Hepatocyte (in vitro differentiated cells): ENCODE measurements around the gene PICK1. TPM values are rescaled to one million over a fixed set of nuclear protein-coding genes. Genes with fewer than 3 reads are reported as not detected.

Experiments used
- DNase-seq: peaks from one replicate; pipeline ENCODE4 v3.0.0-alpha.2; 2016; ENCODE audit warnings: low spot score
- H2AFZ ChIP-seq: fragments of 200-600 bp; sonication (generic); 2 replicates; pipeline ENCODE4 v1.6.0; 2016; ENCODE audit warnings: antibody characterized with exemption, mild to moderate bottlenecking
- H3K27ac ChIP-seq: fragments of 200-600 bp; sonication (generic); 2 replicates; pipeline ENCODE4 v1.5.1; 2016; ENCODE audit warnings: mild to moderate bottlenecking
- H3K27me3 ChIP-seq: fragments of 200-600 bp; sonication (generic); 2 replicates; pipeline ENCODE4 v1.6.1; 2016
- H3K36me3 ChIP-seq: fragments of 200-600 bp; sonication (generic); replicated peaks from 2 replicates; pipeline ENCODE4 v1.5.1; 2016; ENCODE audit warnings: low read depth; ENCODE audit not compliant: insufficient read depth
- H3K4me1 ChIP-seq: fragments of 200-600 bp; sonication (generic); 2 replicates; pipeline ENCODE4 v1.5.1; 2016; ENCODE audit warnings: mild to moderate bottlenecking, moderate library complexity; ENCODE audit not compliant: insufficient read depth
- H3K4me2 ChIP-seq: fragments of 200-600 bp; sonication (generic); 2 replicates; pipeline ENCODE4 v1.6.0; 2016
- H3K4me3 ChIP-seq: fragments of 200-600 bp; sonication (generic); 2 replicates; pipeline ENCODE4 v1.5.1; 2016; ENCODE audit warnings: mild to moderate bottlenecking
- H3K79me2 ChIP-seq: fragments of 200-600 bp; sonication (generic); 2 replicates; pipeline ENCODE4 v1.6.0; 2017; ENCODE audit warnings: mild to moderate bottlenecking
- H3K9me2 ChIP-seq: fragments of 200-600 bp; sonication (generic); replicated peaks from 2 replicates; pipeline ENCODE4 v1.6.0; 2017; ENCODE audit warnings: mild to moderate bottlenecking; ENCODE audit not compliant: insufficient read depth
- H3K9me3 ChIP-seq: fragments of 200-600 bp; sonication (generic); 2 replicates; pipeline ENCODE4 v1.5.1; 2016; ENCODE audit warnings: low read depth, mild to moderate bottlenecking
- H4K20me1 ChIP-seq: fragments of 200-600 bp; sonication (generic); 2 replicates; pipeline ENCODE4 v1.6.0; 2016; ENCODE audit warnings: mild to moderate bottlenecking; ENCODE audit not compliant: insufficient read depth, poor library complexity, severe bottlenecking
- EZH2 ChIP-seq: fragments of 200-600 bp; sonication (generic); IDR thresholded peaks from 2 replicates; pipeline ENCODE4 v1.6.1; 2016; ENCODE audit warnings: antibody characterized with exemption, mild to moderate bottlenecking, borderline replicate concordance
- EZH2phosphoT487 ChIP-seq: fragments of 200-600 bp; sonication (generic); IDR thresholded peaks from one replicate; pipeline ENCODE4 v1.6.1; 2018; ENCODE audit warnings: antibody characterized with exemption, mild to moderate bottlenecking, low read depth, moderate library complexity; ENCODE audit not compliant: unreplicated experiment, severe bottlenecking
- WGBS: methylation state at CpG from one replicate; pipeline ENCODE4 v1.1.6; 2016; ENCODE audit warnings: low lambda C conversion rate; ENCODE audit errors: missing lambda C conversion rate; 5-methylcytosine and 5-hydroxymethylcytosine counted together
- polyA plus RNA-seq: library from polyadenylated mRNA; unstranded; fragments of >200 nt; fragmentation: Nextera tagmentation; extraction: Ambion mirVana; gene quantifications from 2 replicates; pipeline ENCODE4 v1.2.1, GENCODE V29; 2016
- total RNA-seq: library from RNA; depleted of rRNA; stranded (reverse); fragments of >200 nt; gene quantifications from 2 replicates; pipeline ENCODE4 v1.2.3, GENCODE V29; 2014
- TF ChIP-seq, protein P1 (sequence below): fragments of 200-600 bp; sonication (generic); IDR thresholded peaks from 2 replicates; pipeline ENCODE4 v1.5.1; 2016; ENCODE audit warnings: antibody characterized with exemption, mild to moderate bottlenecking; ENCODE audit not compliant: poor library complexity

Gene PICK1
- total and polyA plus RNA-seq, 2 experiments from 2014 or later = 26.2 to 43.1 TPM

DNA sequence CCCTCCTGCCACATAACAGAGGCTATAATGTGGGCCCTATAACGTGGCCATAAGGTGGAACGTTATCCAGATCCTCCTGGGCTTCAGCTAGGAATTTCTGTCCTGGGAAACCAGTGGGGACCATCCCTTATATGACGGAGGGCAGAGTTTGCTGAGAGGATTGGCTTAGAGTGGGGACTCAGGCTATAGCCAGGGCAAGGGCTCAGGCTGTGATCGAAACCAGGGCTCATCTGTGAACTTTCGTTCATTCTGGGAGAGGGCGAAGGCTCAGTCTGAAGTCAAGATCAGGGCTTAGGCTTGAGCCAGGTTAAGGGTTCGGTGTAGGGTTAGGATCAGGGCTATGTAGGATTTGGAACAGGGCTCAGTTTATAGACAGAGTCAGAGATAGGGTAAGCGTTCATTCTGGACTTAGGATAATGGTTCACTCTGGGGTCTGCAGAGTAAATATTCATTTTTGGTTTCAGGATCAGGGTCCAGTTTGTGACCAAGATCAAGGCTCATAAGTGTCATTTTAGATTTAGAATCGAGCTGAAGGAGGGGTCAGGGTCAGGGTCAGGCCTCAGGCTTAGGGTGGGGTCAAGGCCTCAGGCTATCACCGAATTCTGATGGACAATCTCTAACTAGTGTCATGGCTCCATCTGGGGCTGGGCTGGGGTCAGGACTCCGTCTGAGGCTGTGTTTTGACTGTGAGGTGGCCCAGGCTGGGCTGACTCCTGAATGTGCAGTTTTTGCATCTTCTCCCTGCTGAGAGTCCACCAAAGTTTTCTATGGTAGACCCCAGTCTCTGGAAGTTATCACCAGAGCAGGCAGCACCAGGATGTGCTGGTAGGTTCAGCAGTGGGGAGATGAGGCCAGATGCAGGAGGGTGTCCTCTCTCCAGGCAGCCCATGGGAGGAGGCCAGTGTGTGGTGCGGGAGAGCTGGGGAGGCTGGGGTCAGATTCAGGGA is 39.0 kb upstream of the PICK1 start:
- Histone ChIP-seq H3K9me2 (no peaks in the 10 kb centered on the region), H3K4me2 (no peak overlapping the region), H2AFZ (no peak overlapping the region), H3K4me3 (no peak overlapping the region), H3K36me3 (no peaks in the 10 kb centered on the region), H3K27me3 (no peaks in the 10 kb centered on the region), H3K4me1 (peaks cover 3% of the 10 kb centered on the region), H4K20me1 (no peaks in the 10 kb centered on the region), H3K27ac (no peak overlapping the region), H3K79me2 (no peaks in the 10 kb centered on the region), H3K9me3 (no peaks in the 10 kb centered on the region)
- DNase-seq = no peak
- WGBS = 84% methylated on average over 12 of the region's 12 CpGs
- TF ChIP-seq, protein P1, sequence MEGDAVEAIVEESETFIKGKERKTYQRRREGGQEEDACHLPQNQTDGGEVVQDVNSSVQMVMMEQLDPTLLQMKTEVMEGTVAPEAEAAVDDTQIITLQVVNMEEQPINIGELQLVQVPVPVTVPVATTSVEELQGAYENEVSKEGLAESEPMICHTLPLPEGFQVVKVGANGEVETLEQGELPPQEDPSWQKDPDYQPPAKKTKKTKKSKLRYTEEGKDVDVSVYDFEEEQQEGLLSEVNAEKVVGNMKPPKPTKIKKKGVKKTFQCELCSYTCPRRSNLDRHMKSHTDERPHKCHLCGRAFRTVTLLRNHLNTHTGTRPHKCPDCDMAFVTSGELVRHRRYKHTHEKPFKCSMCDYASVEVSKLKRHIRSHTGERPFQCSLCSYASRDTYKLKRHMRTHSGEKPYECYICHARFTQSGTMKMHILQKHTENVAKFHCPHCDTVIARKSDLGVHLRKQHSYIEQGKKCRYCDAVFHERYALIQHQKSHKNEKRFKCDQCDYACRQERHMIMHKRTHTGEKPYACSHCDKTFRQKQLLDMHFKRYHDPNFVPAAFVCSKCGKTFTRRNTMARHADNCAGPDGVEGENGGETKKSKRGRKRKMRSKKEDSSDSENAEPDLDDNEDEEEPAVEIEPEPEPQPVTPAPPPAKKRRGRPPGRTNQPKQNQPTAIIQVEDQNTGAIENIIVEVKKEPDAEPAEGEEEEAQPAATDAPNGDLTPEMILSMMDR = no peak
- TF ChIP-seq EZH2phosphoT487 = no peak

DNA sequence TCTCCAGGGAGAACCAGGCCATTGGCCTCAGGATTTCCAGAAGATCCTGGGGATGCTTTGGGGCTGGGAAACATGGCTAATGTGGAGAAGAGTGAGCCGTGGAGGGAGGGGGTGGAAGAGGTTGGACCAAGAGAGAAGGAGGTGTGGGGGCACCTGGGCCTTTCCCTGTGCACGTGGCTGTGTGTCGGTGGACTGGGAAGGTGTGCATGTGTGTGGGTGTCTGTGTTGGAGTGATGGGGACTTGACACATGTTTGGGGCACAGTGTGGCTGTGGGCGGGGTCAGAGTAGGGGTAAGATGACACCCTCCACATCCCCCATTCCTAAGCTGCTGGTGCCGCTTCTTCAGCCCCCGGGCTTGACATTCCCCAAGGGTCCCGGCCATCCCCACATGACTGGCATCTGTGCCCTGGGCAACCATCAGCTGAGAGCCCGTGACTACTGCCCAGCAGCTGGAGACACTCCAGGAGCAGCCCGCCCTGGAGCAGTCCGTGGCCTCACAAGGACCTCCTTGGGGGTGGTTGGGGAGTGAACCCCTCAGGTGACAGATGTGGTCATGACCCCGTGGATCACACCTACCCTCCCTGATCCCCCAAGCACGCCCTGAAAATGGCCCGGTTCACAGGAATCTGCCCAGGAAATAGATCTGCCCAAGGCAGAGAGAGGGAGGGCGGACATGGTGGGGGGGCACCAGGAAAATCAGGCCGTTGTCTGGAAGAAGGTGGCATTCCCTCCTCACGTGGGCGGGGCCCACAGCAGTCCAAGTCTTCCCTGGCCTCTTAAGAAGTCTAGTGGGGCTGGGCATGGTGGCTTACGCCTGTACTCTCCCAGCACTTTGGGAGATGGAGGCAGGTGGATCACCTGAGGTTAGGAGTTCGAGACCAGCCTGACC is 38.0 kb upstream of the PICK1 start:
- 87% methylated on average over 19 of the region's 19 CpGs for WGBS
- TF ChIP-seq EZH2phosphoT487 = no peak
- TF ChIP-seq, protein P1 = no peak
- TF ChIP-seq EZH2 = no peak
- Histone ChIP-seq H4K20me1 (no peaks in the 10 kb centered on the region), H3K9me2 (no peaks in the 10 kb centered on the region), H3K79me2 (no peaks in the 10 kb centered on the region), H3K4me2 (no peak overlapping the region), H3K27me3 (no peaks in the 10 kb centered on the region), H3K4me1 (peaks cover 3% of the 10 kb centered on the region), H3K36me3 (no peaks in the 10 kb centered on the region), H3K27ac (no peak overlapping the region), H3K9me3 (no peaks in the 10 kb centered on the region), H2AFZ (no peak overlapping the region), H3K4me3 (no peak overlapping the region)
- DNase-seq = no peak

DNA sequence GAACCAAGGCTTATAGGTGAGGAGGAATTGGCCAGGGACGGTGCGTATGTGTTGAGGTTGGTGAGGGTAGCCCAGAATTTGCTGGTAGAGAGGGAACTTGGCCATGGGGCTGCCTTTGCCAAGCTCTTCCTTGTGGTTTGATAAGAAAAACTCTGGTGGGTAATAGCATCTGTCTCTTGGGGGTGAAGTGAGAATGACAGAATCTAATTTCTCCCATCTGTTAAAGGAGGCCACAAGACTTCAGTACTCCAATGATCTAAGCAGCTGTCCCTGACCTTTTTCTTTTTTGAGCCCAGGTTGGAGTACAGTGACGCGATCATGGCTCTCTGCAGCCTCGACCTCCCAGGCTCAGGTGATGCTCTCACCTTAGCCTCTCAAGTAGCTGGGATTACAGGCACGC is 36.0 kb upstream of the PICK1 start:
- TF ChIP-seq, protein P1 = no peak
- no peak for TF ChIP-seq EZH2
- no peak for TF ChIP-seq EZH2phosphoT487
- no peak for DNase-seq
- no peak overlapping the region for H3K4me3 ChIP-seq
- no peaks in the 10 kb centered on the region for H3K79me2 ChIP-seq
- H3K9me3 ChIP-seq = no peaks in the 10 kb centered on the region
- 93% methylated on average over 6 of the region's 6 CpGs for WGBS
- H4K20me1 ChIP-seq = no peaks in the 10 kb centered on the region
- H3K27me3 ChIP-seq = no peaks in the 10 kb centered on the region
- H3K27ac ChIP-seq = no peak overlapping the region
- no peaks in the 10 kb centered on the region for H3K9me2 ChIP-seq
- no peaks in the 10 kb centered on the region for H3K36me3 ChIP-seq
- peaks cover 3% of the 10 kb centered on the region for H3K4me1 ChIP-seq
- no peak overlapping the region for H2AFZ ChIP-seq
- H3K4me2 ChIP-seq = no peak overlapping the region
